ENCODE data around the gene RPIA.
"Not testable (repeated sequence)": the region's sequence is repeated elsewhere in the genome, so short reads cannot be mapped to it uniquely, and the experiment has no call there.

Gene RPIA

DNA sequence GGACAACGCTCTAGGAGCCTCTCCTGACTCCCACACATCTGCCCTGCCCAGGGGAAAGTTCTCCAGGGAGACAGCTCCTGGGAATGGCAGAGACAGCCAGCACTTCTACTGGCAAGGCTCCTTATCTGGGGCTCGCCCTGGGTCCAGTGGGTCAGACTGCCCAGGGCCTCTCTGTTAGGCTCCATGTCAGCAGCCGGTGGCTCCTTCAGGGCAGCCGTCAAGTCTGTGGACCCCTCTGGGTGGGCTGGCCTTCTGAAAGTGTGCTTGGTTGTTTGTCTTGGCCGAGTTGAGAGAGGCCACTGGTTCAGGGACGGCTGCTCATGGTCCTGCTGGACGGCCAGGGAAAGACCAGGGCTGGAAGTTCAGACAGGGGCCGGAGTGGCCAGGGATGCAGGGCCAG is 65.6 kb downstream of the RPIA start:
- TF ChIP-seq, protein P1, sequence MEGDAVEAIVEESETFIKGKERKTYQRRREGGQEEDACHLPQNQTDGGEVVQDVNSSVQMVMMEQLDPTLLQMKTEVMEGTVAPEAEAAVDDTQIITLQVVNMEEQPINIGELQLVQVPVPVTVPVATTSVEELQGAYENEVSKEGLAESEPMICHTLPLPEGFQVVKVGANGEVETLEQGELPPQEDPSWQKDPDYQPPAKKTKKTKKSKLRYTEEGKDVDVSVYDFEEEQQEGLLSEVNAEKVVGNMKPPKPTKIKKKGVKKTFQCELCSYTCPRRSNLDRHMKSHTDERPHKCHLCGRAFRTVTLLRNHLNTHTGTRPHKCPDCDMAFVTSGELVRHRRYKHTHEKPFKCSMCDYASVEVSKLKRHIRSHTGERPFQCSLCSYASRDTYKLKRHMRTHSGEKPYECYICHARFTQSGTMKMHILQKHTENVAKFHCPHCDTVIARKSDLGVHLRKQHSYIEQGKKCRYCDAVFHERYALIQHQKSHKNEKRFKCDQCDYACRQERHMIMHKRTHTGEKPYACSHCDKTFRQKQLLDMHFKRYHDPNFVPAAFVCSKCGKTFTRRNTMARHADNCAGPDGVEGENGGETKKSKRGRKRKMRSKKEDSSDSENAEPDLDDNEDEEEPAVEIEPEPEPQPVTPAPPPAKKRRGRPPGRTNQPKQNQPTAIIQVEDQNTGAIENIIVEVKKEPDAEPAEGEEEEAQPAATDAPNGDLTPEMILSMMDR (IDR thresholded peaks at IDR 0.05; ENCODE audit: insufficient read depth, low read length, poor library complexity, severe bottlenecking): no peak
- DNase-seq (ENCODE audit: extremely low read depth, insufficient read length): no peak
- Histone ChIP-seq H3K27me3 (replicated peaks; ENCODE audit: control insufficient read depth, insufficient read depth, low read length) (no peaks in the 10 kb centered on the region), H3K4me3 (replicated peaks; ENCODE audit: low read depth, low read length) (no peak overlapping the region), H3K36me3 (ENCODE audit: control insufficient read depth, insufficient read depth, low read length) (0 out of 2 replicates have a peak, but pooled peaks cover 1% of the 10 kb centered on the region)

DNA sequence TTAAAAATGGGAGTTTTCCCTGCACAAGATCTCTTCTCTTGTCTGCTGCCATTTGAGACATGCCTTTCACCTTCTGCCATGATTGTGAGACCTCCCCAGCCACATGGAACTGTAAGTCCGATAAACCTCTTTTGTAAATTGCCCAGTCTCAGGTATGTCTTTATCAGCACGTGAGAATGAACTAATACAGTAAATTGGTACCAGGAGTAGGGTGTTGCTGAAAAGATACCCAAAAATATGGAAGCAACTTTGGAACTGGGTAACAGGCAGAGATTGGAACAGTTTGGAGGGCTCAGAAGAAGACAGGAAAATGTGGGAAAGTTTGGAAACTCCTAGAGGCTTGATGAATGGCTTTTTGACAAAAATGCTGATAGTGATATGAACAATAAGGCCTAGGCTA is 67.2 kb downstream of the RPIA start:
- H3K36me3 ChIP-seq (ENCODE audit: control insufficient read depth, insufficient read depth, low read length); H3K27me3 ChIP-seq (replicated peaks; ENCODE audit: control insufficient read depth, insufficient read depth, low read length); DNase-seq (ENCODE audit: extremely low read depth, insufficient read length); H3K4me3 ChIP-seq (replicated peaks; ENCODE audit: low read depth, low read length): not testable (repeated sequence)

DNA sequence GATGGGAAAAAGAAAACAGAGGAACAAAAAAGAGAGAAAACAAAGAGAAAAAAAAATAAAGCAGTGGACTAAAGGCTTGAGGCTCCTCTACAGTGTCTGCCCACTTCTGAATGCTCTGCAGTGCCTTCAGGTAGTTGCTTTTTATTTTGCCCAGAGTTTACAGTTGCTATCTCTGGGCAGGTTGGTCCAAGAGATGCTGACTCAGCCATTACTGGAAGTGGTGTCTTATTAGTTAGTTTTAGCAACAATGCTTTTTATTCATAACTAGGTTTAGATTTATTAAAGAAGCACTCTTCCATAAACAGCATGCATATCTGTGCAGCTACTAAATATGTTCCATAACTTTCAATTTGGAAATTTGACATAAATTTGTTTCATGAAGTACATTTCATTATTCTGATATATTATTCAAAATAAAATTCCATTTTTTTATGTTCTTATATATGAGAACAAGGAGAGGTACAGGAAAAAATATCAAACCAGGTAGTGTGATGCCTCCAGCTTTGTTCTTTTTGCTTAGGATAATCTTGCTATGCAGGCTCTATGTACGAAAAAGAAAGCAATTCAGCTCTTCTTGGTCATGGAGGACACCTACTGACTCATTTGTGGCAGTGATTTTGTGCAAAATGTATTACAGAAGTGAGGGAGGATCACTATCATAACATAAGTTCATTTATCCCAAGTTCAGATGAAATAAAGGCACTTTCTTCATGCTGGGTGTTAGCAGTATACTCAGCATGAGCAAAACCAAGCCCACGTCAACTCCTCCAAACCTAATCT is 69.5 kb downstream of the RPIA start:
- Histone ChIP-seq H3K4me3 (replicated peaks; ENCODE audit: low read depth, low read length) (no peak overlapping the region), H3K27me3 (replicated peaks; ENCODE audit: control insufficient read depth, insufficient read depth, low read length) (no peaks in the 10 kb centered on the region; the same call in 1 of the 2 replicates), H3K36me3 (ENCODE audit: control insufficient read depth, insufficient read depth, low read length) (no peaks in the 10 kb centered on the region)
- DNase-seq (ENCODE audit: extremely low read depth, insufficient read length): no peak
- TF ChIP-seq, protein P1 (IDR thresholded peaks at IDR 0.05; ENCODE audit: insufficient read depth, low read length, poor library complexity, severe bottlenecking): no peak

- no peak for DNase-seq (ENCODE audit: extremely low read depth, insufficient read length)
- TF ChIP-seq, protein P1 (IDR thresholded peaks at IDR 0.05; ENCODE audit: insufficient read depth, low read length, poor library complexity, severe bottlenecking): no peak
- H3K27me3 ChIP-seq (replicated peaks; ENCODE audit: control insufficient read depth, insufficient read depth, low read length): no peaks in the 10 kb centered on the region; the same call in 1 of the 2 replicates
- no peaks in the 10 kb centered on the region for H3K36me3 ChIP-seq (ENCODE audit: control insufficient read depth, insufficient read depth, low read length)
- no peak overlapping the region for H3K4me3 ChIP-seq (replicated peaks; ENCODE audit: low read depth, low read length)
Measured at GRCh38 chr2:88764141-88764849, 72.8 kb downstream of the RPIA start.

DNA sequence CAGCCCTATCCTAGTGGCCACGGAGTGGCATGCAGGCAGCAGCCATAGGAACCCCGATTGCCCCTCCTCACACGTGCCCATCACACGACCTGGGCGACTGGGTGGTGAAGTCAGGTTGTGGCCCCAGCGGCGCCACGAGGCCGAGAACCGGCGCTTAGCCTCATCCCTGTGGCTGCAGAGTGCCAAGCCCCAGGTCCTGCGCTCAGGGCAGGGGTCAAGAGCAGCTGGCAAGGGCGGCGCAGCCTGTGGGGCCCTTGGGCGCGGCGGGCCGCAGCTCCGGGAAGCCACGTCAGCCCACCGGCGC is 73.3 kb downstream of the RPIA start:
- no peak for DNase-seq (ENCODE audit: extremely low read depth, insufficient read length)
- TF ChIP-seq, protein P1 (IDR thresholded peaks at IDR 0.05; ENCODE audit: insufficient read depth, low read length, poor library complexity, severe bottlenecking): no peak
- H3K4me3 ChIP-seq (replicated peaks; ENCODE audit: low read depth, low read length): no peak overlapping the region; the same call in 1 of the 2 replicates
- H3K36me3 ChIP-seq (ENCODE audit: control insufficient read depth, insufficient read depth, low read length): no peaks in the 10 kb centered on the region
- no peaks in the 10 kb centered on the region; the same call in 1 of the 2 replicates for H3K27me3 ChIP-seq (replicated peaks; ENCODE audit: control insufficient read depth, insufficient read depth, low read length)

DNA sequence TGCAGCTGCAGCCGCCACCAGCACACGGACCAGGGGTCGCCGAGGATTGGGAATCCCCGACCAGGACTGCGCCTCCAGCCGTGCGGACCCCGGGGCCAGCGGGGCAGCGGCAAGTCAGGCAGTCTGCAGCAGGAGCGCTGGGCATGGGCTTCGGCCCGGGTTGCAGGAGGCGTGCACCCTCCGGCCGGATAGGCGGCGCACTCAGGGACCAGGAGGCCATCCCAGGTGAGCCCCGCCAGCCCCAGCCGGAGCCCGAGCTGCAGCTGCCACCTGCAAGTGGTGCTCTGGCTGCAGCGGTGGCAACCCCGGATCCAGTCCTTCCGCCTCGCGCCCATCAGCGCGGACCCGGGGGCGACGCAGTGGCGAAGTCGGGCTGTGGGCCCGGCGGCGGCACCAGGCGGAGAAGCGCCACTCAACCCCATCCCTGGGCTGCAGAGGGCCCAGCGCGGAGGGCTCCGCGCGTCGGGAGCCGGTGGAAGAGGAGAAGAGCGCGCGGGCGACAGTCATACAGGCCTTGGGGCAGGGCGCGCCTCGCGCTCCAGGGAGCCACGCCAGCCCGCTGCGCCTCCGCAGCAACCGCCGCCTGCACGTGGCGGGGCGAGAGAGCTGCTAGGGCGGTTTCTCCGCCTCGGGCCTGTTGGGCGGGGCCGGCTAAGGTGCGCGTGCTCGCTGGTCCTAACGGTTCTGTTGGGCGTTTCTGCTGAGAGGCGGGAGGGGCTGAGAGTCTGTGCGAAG is 73.8 kb downstream of the RPIA start:
- no peaks in the 10 kb centered on the region; the same call in 1 of the 2 replicates for H3K27me3 ChIP-seq (replicated peaks; ENCODE audit: control insufficient read depth, insufficient read depth, low read length)
- no peak overlapping the region; the same call in 1 of the 2 replicates for H3K4me3 ChIP-seq (replicated peaks; ENCODE audit: low read depth, low read length)
- H3K36me3 ChIP-seq (ENCODE audit: control insufficient read depth, insufficient read depth, low read length): no peaks in the 10 kb centered on the region
- peak; percentile 68 for DNase-seq (ENCODE audit: extremely low read depth, insufficient read length)
- TF ChIP-seq, protein P1 (IDR thresholded peaks at IDR 0.05; ENCODE audit: insufficient read depth, low read length, poor library complexity, severe bottlenecking): no peak

GRCh38 chr2:88765889-88766481 is 74.5 kb downstream of the RPIA start:
- H3K4me3 ChIP-seq (replicated peaks; ENCODE audit: low read depth, low read length); H3K27me3 ChIP-seq (replicated peaks; ENCODE audit: control insufficient read depth, insufficient read depth, low read length); DNase-seq (ENCODE audit: extremely low read depth, insufficient read length); H3K36me3 ChIP-seq (ENCODE audit: control insufficient read depth, insufficient read depth, low read length): not testable (repeated sequence)
